ENCODE data around the gene AASS. TPM values are rescaled to one million over a fixed set of nuclear protein-coding genes. Genes with fewer than 3 reads are reported as not detected.
"Not testable (repeated sequence)": the region's sequence is repeated elsewhere in the genome, so short reads cannot be mapped to it uniquely, and the experiment has no call there.

AASS gene
- total RNA-seq, 2 experiments from 2014 or later: not detected

DNA sequence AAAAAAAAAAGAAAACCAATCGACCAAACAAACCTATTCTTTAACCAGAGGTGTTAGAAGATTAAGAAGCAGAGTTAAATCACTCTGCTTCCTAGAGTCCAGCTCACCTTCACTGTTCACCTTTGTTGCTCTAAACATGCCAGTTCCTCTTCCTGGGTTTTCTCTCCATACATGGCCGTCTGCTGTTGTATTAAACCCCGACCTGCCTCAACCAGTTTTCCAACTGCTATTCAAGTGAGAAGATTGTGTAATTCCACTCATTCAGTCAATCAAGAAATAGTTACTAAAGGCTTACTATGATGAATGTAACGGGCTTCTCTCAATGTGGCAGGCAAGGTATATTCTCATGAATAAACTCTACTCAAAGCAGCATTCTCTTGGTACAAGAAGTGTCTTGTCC, 8.8 kb downstream of the AASS start:
- Histone ChIP-seq H3K79me2 (ENCODE audit: insufficient read depth, low read depth, low read length) (no peaks in the 10 kb centered on the region), H3K9me2 (ENCODE audit: insufficient read depth, low read length) (no peaks in the 10 kb centered on the region), H3K27ac (ENCODE audit: low read depth, low read length, poor library complexity, severe bottlenecking) (no peak overlapping the region), H3K9me3 (ENCODE audit: low read length) (no peaks in the 10 kb centered on the region), H3K4me2 (ENCODE audit: low read length) (no peak overlapping the region), H4K20me1 (ENCODE audit: insufficient read depth, low read length) (no peaks in the 10 kb centered on the region), H2AFZ (ENCODE audit: low read length) (no peak overlapping the region), H3K36me3 (ENCODE audit: insufficient read depth, low read length) (no peaks in the 10 kb centered on the region), H3K4me1 (ENCODE audit: insufficient read depth, low read length, poor library complexity, severe bottlenecking) (no peaks in the 10 kb centered on the region), H3K4me3 (ENCODE audit: low read depth, low read length, poor library complexity, severe bottlenecking) (no peak overlapping the region)
- DNase-seq (ENCODE audit: low spot score): no peak
- ChIA-PET POLR2A (no interaction called here), CTCF (ENCODE audit: unreplicated experiment) (no interaction called here)
- intact Hi-C loops (cut with micrococcal nuclease; ENCODE audit: unreplicated experiment): no loop called here
- no TSS peak for BruUV-seq (replicated peaks)
- no peak for TF ChIP-seq EZH2phosphoT487 (IDR thresholded peaks at IDR 0.05; ENCODE audit: borderline replicate concordance, low read depth, low read length)

DNA sequence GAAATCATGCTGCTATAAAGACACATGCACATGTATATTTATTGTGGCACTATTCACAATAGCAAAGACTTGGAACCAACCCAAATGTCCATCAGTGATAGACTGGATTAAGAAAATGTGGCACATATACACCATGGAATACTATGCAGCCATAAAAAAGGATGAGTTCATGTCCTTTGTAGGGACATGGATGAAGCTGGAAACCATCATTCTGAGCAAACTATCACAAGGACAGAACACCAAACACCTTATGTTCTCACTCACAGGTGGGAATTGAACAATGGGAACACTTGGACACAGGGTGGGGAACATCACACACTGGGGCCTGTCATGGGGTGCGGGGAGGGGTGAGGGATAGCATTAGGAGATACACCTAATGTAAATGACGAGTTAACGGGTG, 9.3 kb downstream of the AASS start:
- H3K27ac ChIP-seq (ENCODE audit: low read depth, low read length, poor library complexity, severe bottlenecking); H3K9me3 ChIP-seq (ENCODE audit: low read length); intact Hi-C loops (cut with micrococcal nuclease; ENCODE audit: unreplicated experiment); H3K9me2 ChIP-seq (ENCODE audit: insufficient read depth, low read length); BruUV-seq (replicated peaks); H3K4me3 ChIP-seq (ENCODE audit: low read depth, low read length, poor library complexity, severe bottlenecking); H2AFZ ChIP-seq (ENCODE audit: low read length); H3K4me2 ChIP-seq (ENCODE audit: low read length); H3K4me1 ChIP-seq (ENCODE audit: insufficient read depth, low read length, poor library complexity, severe bottlenecking); CTCF ChIA-PET (ENCODE audit: unreplicated experiment); H3K79me2 ChIP-seq (ENCODE audit: insufficient read depth, low read depth, low read length); H3K36me3 ChIP-seq (ENCODE audit: insufficient read depth, low read length); DNase-seq (ENCODE audit: low spot score); H4K20me1 ChIP-seq (ENCODE audit: insufficient read depth, low read length): not testable (repeated sequence)
- POLR2A ChIA-PET: interaction anchor here (0.7 kb wide), 1 partner anchor 10 kb away, joined by 3 read pairs; no protein-coding TSS in a partner anchor

DNA sequence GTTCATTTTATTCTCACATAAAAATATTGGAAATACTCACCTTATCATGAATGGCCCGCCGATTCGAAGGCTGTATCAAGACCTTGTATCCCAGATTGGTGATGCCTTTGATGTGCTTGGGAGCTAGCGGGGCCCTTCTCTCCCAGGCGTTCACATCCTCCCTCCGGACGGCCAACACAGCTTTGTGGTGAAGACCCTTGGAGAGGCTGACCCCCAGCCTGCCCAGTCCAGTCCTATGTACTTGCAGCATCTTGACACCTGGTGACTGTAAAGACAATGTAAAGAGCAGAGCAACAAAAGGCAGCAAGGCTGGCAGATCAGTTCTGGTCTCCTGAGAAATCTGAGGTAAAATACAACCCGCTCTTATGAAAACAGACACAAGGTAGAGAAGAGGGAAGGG, 10.6 kb downstream of the AASS start:
- Histone ChIP-seq H3K9me3 (ENCODE audit: low read length) (no peaks in the 10 kb centered on the region), H3K4me3 (ENCODE audit: low read depth, low read length, poor library complexity, severe bottlenecking) (no peak overlapping the region), H3K9me2 (ENCODE audit: insufficient read depth, low read length) (no peaks in the 10 kb centered on the region), H3K36me3 (ENCODE audit: insufficient read depth, low read length) (no peaks in the 10 kb centered on the region), H3K4me2 (ENCODE audit: low read length) (no peak overlapping the region), H3K4me1 (ENCODE audit: insufficient read depth, low read length, poor library complexity, severe bottlenecking) (no peaks in the 10 kb centered on the region), H3K79me2 (ENCODE audit: insufficient read depth, low read depth, low read length) (no peaks in the 10 kb centered on the region), H4K20me1 (ENCODE audit: insufficient read depth, low read length) (no peaks in the 10 kb centered on the region), H3K27ac (ENCODE audit: low read depth, low read length, poor library complexity, severe bottlenecking) (no peak overlapping the region), H2AFZ (ENCODE audit: low read length) (no peak overlapping the region)
- TF ChIP-seq, protein P1, sequence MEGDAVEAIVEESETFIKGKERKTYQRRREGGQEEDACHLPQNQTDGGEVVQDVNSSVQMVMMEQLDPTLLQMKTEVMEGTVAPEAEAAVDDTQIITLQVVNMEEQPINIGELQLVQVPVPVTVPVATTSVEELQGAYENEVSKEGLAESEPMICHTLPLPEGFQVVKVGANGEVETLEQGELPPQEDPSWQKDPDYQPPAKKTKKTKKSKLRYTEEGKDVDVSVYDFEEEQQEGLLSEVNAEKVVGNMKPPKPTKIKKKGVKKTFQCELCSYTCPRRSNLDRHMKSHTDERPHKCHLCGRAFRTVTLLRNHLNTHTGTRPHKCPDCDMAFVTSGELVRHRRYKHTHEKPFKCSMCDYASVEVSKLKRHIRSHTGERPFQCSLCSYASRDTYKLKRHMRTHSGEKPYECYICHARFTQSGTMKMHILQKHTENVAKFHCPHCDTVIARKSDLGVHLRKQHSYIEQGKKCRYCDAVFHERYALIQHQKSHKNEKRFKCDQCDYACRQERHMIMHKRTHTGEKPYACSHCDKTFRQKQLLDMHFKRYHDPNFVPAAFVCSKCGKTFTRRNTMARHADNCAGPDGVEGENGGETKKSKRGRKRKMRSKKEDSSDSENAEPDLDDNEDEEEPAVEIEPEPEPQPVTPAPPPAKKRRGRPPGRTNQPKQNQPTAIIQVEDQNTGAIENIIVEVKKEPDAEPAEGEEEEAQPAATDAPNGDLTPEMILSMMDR (conservative IDR thresholded peaks at IDR 0.05; ENCODE audit: low read length): no peak
- TF ChIP-seq EZH2phosphoT487 (IDR thresholded peaks at IDR 0.05; ENCODE audit: borderline replicate concordance, low read depth, low read length): no peak
- DNase-seq (ENCODE audit: low spot score): no peak
- intact Hi-C loops (cut with micrococcal nuclease; ENCODE audit: unreplicated experiment): no loop called here
- POLR2A ChIA-PET: interaction anchor here (0.5 kb wide), 1 partner anchor 20 kb away, joined by 5 read pairs; no protein-coding TSS in a partner anchor
- no TSS peak for BruUV-seq (replicated peaks)
- CTCF ChIA-PET (ENCODE audit: unreplicated experiment): no interaction called here

DNA sequence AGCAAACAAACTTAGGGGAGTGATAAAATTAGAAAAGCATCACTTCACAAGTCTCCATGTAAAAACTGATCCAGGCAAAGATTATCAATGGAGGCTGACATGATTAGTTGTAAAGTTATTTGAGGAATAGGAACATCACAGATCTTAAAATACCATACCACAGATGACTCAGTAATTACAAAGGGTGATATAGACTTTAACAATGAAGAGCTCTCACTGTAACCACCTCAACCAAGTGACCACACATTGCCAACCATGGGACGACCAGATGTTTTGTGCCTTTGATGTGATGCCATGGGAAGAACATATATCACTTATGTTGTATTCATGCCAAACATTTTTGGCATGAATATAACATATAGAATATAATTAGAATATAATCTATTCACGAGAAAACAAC, 11.7 kb downstream of the AASS start:
- no peak overlapping the region for H3K4me3 ChIP-seq (ENCODE audit: low read depth, low read length, poor library complexity, severe bottlenecking)
- no peaks in the 10 kb centered on the region for H3K4me1 ChIP-seq (ENCODE audit: insufficient read depth, low read length, poor library complexity, severe bottlenecking)
- no peaks in the 10 kb centered on the region for H3K36me3 ChIP-seq (ENCODE audit: insufficient read depth, low read length)
- BruUV-seq (replicated peaks): no TSS peak
- no peak for TF ChIP-seq EZH2phosphoT487 (IDR thresholded peaks at IDR 0.05; ENCODE audit: borderline replicate concordance, low read depth, low read length)
- TF ChIP-seq, protein P1 (conservative IDR thresholded peaks at IDR 0.05; ENCODE audit: low read length): no peak
- POLR2A ChIA-PET: no interaction called here
- CTCF ChIA-PET (ENCODE audit: unreplicated experiment): no interaction called here
- no peak overlapping the region for H2AFZ ChIP-seq (ENCODE audit: low read length)
- intact Hi-C loops (cut with micrococcal nuclease; ENCODE audit: unreplicated experiment): no loop called here
- H3K27ac ChIP-seq (ENCODE audit: low read depth, low read length, poor library complexity, severe bottlenecking): no peak overlapping the region
- no peaks in the 10 kb centered on the region for H4K20me1 ChIP-seq (ENCODE audit: insufficient read depth, low read length)
- DNase-seq (ENCODE audit: low spot score): no peak
- H3K9me3 ChIP-seq (ENCODE audit: low read length): no peaks in the 10 kb centered on the region
- H3K4me2 ChIP-seq (ENCODE audit: low read length): no peak overlapping the region
- H3K79me2 ChIP-seq (ENCODE audit: insufficient read depth, low read depth, low read length): no peaks in the 10 kb centered on the region
- no peaks in the 10 kb centered on the region for H3K9me2 ChIP-seq (ENCODE audit: insufficient read depth, low read length)
